GM12874 (cell line): Measurements from ENCODE around the gene ANXA9.

ENCODE experiments used
- CTCF ChIP-seq: IDR thresholded peaks from 2 replicates; pipeline ENCODE4 v1.5.1; 2011; ENCODE audit warnings: low read depth, mild to moderate bottlenecking, control low read depth, low read length, moderate library complexity; ENCODE audit not compliant: insufficient read depth

ANXA9 gene

GRCh38 chr1:150976401-150976821 lies 5.7 kb upstream of the ANXA9 start:
- no peak for TF ChIP-seq CTCF

DNA sequence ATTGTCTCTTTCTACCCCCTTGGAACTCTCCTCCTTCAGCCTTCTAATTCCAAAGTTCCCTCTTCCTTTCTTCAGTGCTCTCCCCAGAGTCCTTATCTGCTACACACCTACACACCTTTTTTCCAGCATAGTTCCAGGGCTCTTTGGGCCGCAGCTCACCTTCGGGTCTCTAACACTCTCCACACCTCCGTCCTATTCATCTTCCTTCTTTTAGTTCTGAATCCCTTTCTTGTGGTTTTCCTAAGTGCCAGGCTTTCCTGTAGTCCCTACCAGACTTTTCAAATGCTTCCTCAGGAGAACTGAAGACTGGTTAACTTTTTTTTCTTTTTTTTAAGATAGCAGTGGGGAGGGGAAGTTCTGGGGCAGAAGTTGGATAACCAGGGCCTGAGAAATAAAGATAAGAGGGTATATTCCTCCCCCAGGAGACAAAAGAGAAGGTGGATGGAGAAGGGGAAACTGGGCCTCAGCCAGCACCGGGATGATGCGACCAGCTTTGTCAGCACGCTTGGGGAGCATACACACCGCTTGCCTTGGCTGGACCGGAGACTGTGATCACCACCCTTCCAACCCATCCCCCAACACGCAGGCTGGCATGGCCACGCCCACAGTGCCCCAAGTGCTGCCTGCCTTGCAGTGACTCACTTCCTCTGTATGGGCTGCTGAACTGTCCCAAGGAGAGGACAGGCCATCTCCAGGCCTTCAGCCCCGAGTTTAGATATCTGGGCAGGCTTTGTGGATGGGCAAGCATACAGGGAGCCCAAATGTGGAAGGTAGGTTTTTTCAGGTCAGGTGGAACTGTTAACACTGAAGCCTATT lies 5.0 kb upstream of the ANXA9 start:
- TF ChIP-seq CTCF: no peak

DNA sequence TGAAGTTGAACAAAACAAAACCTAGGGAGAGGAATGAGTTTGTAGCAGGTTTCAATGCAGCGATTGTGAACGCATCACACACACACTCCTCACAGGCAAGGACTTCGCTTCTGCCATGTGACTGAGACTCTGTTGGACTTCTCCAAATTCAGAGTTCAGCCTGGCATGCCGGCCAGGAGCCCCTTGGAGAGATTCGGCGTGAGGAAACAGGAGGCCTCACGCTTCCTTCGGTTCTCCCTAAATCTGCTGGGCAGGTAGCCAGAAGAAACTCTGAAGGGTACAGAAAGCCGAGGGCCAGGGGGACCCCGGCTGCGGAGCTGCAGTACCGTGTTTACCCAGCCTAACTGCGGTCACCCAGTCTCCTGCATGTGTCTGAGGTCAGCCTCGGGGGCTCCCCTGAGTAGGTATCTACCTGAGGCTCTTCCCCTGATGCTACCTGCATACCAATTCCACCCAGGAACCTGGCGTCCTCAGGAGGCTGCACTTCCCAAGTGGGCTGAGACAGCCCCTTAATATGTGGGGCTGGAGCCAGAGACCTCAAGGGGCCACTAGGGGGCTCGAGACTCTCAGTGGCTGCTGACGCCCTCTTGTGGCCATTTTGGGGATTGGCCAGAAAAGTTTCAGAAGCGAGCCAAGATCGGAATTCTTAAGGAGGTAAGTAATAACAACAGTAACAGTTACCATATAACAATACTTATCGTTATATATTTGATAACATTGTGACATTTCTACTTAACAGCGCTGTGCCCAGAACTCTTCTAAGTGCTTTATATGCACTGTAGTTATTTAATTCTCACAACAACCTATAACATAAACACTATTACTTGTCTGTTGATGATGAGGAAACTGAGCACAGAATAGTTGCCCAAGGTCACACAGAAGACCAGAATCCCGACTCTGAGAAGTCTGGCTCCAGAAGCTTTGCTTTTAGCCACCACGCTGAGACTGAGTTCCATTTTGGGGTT lies 2.7 kb upstream of the ANXA9 start:
- TF ChIP-seq CTCF: peak; percentile 100

DNA sequence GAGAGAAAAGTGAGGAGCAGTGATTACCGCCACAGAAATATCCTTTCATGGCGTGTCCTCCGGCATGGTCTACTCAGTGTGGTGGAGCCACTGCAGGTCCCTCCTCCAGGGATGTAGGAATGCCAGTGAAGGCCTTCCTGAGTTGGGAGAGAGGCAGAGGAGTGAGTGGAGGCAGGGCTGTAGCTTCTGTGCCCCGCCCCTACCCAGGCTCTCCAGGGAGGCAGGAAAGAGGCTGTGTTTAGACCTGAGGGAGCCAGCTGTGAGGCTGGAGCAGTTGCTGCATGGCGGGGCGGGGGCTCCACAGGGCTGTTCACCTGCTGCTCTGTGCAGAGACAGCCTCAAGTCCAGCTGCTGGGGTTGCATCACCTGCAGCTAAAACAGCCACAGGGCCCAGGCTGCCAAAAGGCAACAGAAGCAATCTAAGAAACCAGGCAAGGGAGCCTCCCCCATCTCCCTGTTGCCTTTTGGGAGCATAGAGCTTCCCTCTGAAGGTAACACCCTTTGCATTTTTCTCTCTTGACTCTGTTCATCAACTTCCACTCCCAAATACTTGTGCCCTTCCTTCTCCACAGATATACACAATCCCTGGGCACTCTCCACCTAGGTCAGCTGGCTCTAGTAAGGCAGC lies 801 bp upstream of the ANXA9 start:
- no peak for TF ChIP-seq CTCF

GRCh38 chr1:150985179-150985825 lies 3.2 kb downstream of the ANXA9 start:
- no peak for TF ChIP-seq CTCF

DNA sequence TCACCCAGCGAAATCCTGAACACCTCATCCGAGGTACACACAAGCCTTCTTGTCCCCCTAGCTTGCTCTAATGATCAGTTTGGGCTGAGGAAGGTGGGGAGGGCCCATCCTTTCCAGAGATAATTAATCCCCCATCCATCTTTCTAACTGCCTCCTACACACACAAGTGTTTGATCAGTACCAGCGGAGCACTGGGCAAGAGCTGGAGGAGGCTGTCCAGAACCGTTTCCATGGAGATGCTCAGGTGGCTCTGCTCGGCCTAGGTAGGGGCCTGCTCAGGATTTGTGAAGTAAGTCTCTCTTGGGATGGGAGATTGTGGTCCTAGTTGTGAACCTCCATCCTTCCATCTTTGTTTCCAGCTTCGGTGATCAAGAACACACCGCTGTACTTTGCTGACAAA lies 5.8 kb downstream of the ANXA9 start:
- no peak for TF ChIP-seq CTCF
